GM15510 (cell line): ENCODE measurements around the gene PARS2.

ENCODE experiments used
- POLR2A ChIP-seq: IDR thresholded peaks from 3 replicates; pipeline ENCODE4 v1.6.1; 2011; ENCODE audit warnings: borderline replicate concordance; ENCODE audit not compliant: insufficient read length; ENCODE audit errors: extremely low read depth

Gene PARS2

DNA sequence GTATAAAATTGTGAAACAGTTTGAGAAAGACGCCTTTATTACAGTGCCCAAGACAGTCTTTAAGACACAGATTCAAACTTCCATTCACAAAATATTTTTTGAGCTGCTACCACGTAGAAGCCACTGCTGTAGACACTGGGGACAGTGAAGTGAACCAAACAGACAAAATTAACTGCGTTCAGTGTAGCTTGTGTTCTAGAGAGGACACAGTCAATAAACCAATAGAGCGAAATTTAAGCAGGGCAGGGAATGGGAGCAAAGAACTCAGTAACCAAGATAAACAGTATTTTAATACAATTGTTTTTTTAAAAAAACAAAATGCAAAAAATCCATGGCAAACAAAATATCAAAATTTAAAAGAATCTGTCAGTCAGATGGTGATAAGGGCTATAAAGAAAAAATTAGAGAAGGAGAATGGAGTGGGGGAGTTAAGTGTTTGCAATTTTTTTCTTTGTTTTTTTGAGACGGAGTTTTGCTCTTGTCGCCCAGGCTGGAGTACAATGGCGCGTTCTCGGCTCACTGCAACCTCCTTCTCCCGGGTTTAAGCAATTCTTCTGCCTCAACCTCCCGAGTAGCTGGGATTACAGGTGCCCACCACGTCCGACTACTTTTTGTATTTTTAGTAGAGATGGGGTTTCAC is 719 bp upstream of the PARS2 start:
- no peak for TF ChIP-seq POLR2A

DNA sequence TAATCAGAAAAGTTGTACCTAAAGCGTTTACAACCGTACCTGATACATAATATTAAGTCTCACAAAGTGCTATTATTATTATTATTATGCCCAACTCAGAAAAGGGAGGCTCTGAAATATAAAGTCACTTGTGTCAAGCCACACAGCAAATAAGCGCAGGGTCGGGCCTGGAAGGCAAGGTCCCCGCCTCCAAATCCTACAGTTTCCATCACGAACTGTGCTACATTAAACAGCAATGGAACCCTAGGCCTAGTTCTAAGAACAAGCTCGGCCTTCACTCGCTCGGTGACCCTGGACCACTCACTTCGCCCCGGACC is 549 bp downstream of the PARS2 start:
- no peak for TF ChIP-seq POLR2A

GRCh38 chr1:54758678-54759348 is 5.5 kb downstream of the PARS2 start:
- TF ChIP-seq POLR2A = no peak

GRCh38 chr1:54757833-54758232 is 6.5 kb downstream of the PARS2 start:
- no peak for TF ChIP-seq POLR2A

- TF ChIP-seq POLR2A = no peak
Observed at GRCh38 chr1:54754486-54755285, 9.6 kb downstream of the PARS2 start.

- TF ChIP-seq POLR2A = no peak
Observed at GRCh38 chr1:54754045-54754444, 10.3 kb downstream of the PARS2 start.

- TF ChIP-seq POLR2A = no peak
Observed at GRCh38 chr1:54751426-54751825, 12.9 kb downstream of the PARS2 start.

- TF ChIP-seq POLR2A = no peak
Observed at GRCh38 chr1:54750596-54750995, 13.7 kb downstream of the PARS2 start.

GRCh38 chr1:54748094-54748835 is 16.1 kb downstream of the PARS2 start:
- no peak for TF ChIP-seq POLR2A

GRCh38 chr1:54745864-54746263 is 18.5 kb downstream of the PARS2 start:
- TF ChIP-seq POLR2A = no peak

DNA sequence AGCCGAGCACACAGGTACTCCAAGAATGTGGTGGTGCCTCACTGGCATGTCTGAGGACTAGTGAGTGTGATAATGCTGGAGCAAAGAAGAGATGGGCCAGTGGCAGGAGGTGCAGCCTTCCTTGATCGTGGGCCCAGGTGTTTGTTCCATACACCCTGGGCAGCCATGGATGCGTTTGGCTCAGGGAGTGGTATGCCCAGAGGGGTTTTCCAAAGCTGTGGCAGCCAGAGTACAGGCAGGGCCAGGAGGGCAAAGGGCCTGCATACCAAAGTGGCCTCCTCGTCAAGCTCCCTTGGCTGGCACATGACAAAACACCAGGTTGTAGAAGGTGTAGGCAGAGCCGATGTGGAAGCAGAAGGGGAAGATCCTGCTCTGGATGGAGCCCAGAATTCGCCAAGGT is 19.0 kb downstream of the PARS2 start:
- TF ChIP-seq POLR2A = no peak

- TF ChIP-seq POLR2A = no peak
Observed at GRCh38 chr1:54744696-54745095, 19.6 kb downstream of the PARS2 start.

DNA sequence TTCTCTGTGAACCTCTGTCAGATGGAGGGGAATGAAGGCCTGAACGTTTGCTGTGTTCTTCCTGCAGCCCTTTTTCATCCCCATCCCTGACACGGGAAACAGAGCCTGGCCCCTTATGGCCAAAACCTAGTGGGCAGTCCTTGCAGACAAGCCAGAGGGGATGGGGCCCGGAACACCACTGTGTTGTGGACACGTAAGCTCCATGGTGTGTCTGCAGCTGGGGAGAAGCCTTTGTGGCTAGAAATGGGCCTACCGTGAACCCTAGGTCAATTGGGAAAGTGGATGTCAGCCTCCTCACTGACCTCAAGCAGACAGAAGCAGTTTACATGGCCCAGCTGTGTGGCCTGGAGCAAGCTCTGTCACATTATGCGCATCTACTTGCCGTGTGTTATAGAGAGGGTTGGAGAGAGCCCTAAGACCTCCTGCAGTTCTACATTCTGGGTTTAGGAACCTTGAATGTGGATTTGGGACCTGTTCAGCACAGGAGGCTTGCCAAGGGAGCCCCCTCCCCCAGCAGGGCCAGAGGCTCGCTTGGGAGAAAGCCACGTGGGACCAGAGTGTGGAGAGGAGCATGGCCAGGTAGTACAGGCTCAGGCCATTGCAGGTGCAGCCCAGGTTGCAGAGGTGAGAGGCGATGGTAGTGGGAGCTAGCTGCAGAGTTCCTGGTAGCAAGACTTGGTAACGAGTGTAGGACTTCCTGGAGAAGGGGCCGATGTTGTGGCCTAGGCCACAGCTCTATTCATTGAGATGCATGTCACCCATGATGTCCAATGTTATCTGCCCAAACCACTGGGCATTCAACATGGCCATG is 20.7 kb downstream of the PARS2 start:
- TF ChIP-seq POLR2A = no peak

DNA sequence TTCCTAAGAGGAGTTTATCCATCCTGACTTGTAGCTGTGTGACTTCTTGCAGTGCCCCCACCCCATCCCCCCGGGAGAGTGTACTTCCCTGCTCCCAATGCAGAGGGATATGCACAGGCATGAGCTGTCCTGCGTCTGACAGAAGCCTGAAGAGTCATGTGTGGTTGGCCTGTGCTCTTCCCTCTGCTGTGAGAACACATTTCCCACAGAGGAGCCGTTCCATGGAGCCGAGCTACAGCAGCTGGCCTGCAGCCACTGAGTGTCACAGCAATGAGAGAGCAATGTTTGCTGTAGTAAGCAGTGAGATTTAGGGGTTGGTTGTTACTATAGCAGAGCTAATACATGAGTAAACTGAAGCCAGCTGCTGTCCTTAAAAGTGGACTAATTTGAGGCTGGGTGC is 22.0 kb downstream of the PARS2 start:
- TF ChIP-seq POLR2A = no peak
